OCI-LY7 (cell line): Measurements from ENCODE around the gene TRHDE.

ENCODE experiments used
- EZH2phosphoT487 ChIP-seq: fragments of 200-600 bp; sonication (generic); IDR thresholded peaks from 2 replicates; pipeline ENCODE4 v1.6.1; 2018; ENCODE audit warnings: low read depth, borderline replicate concordance, mild to moderate bottlenecking, mixed run types, antibody characterized with exemption, low read length, moderate library complexity, mixed read lengths
- TF ChIP-seq, protein P1 (sequence below): fragments of 200-600 bp; sonication (generic); conservative IDR thresholded peaks from 2 replicates; pipeline ENCODE4 v1.5.1; 2014; ENCODE audit warnings: mild to moderate bottlenecking, antibody characterized with exemption, low read length, moderate library complexity, mixed read lengths

DNA sequence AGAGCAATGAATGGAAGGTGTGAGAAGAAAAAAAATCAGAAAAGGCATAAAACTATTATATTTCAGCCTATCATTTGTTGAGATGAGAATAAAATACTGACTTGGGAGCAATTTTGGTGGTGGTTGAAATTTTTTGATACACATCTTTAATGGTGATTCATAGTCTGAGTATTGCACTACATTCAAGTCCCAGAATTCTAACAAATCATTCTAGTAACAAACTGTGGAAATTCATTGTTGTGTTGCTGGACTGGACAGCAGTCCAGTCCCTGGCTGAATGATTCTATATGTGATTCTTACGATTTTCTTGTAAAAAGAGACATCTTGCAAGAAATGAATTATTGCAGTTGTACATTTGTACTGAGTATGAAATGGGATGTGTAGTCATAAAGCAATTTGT, 268.6 kb downstream of the TRHDE start:
- TF ChIP-seq, protein P1, sequence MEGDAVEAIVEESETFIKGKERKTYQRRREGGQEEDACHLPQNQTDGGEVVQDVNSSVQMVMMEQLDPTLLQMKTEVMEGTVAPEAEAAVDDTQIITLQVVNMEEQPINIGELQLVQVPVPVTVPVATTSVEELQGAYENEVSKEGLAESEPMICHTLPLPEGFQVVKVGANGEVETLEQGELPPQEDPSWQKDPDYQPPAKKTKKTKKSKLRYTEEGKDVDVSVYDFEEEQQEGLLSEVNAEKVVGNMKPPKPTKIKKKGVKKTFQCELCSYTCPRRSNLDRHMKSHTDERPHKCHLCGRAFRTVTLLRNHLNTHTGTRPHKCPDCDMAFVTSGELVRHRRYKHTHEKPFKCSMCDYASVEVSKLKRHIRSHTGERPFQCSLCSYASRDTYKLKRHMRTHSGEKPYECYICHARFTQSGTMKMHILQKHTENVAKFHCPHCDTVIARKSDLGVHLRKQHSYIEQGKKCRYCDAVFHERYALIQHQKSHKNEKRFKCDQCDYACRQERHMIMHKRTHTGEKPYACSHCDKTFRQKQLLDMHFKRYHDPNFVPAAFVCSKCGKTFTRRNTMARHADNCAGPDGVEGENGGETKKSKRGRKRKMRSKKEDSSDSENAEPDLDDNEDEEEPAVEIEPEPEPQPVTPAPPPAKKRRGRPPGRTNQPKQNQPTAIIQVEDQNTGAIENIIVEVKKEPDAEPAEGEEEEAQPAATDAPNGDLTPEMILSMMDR, result no peak
- TF ChIP-seq EZH2phosphoT487, result no peak
